EL (cell line): Measurements from ENCODE around the gene NPLOC4.
A peak's percentile ranks its signal among the peaks of the same experiment; 100 is the strongest.

Source experiments
- DNase-seq: peaks from one replicate; pipeline ENCODE4 v3.0.0-alpha.2; 2016

Gene NPLOC4

DNA sequence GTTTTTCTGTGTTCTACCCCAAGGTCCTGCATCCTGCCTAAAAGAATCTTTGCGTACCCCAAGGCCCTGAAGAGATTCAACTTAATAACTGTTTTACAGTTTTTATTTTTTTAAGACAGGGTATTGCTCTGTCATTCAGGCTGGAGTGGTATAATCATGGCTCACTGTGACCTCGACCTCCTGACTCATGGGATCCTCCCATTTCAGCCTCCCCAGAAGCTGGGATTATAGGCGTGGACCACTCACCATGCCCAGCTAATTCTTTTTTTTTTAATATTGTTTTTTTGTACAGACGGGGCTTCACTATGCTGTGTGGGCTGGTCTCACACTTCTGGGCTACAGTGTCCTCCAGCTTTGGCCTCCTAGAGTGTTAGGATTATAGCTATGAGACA is 75.4 kb downstream of the NPLOC4 start:
- peak; percentile 82 for DNase-seq

DNA sequence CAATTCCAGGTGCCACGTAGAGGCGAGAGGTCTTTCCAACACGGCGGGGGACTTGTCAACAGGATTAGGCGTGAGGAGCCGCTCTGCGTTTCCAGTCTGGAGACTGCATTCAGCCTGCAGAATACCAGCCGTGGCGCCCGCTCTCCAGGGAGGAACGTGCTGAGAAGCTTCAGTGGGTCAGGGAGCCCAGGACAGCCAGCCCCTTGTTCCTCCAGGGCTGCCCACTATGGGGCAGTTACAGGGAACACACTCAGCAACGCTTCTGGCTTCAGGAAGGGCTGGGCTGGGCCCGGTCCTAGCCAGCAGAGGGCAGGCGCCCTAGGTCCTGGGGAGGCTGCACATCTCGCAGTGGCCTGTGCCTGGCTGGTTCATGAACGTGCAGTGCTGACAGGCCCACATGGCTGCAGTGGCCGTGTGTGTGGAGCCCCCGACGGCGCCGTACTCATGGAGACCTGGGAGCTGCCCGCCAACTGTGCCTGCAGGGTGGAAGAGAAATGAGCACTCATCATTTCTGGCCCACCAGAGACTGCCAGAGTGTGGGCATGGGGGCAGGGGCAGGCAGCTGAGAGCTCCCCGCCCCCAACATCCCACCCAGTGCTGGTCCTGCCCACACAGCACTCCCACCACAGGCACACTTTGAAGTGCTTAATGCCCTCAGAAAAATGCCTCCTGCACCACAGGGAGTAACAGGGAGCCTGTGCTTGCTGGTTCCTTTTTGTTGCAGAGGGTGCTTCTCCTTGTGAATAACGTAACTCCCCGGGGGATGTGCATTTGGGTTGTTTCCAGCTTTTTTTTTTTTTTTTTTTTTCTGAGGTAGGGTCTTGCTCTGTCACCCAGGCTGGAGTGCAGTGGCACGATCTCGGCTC is 77.7 kb downstream of the NPLOC4 start:
- DNase-seq: no peak

DNA sequence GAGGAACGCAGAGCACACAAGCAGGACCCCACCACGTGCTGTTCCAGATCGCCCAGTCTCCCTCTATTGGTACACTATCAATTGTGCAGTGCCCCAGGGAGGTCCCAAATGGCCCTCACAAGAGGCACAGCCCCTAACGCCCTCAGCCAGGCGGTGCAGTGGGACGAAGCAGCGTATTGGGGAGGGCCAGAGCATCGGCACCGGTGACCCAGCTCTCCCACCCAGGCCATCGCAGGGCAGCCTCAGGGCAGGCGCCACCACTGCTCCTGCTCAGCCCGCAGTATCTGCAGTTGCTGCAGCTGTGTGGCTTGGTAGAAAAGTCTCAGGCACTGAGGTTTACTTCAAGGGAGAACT is 78.8 kb downstream of the NPLOC4 start:
- DNase-seq: no peak

DNA sequence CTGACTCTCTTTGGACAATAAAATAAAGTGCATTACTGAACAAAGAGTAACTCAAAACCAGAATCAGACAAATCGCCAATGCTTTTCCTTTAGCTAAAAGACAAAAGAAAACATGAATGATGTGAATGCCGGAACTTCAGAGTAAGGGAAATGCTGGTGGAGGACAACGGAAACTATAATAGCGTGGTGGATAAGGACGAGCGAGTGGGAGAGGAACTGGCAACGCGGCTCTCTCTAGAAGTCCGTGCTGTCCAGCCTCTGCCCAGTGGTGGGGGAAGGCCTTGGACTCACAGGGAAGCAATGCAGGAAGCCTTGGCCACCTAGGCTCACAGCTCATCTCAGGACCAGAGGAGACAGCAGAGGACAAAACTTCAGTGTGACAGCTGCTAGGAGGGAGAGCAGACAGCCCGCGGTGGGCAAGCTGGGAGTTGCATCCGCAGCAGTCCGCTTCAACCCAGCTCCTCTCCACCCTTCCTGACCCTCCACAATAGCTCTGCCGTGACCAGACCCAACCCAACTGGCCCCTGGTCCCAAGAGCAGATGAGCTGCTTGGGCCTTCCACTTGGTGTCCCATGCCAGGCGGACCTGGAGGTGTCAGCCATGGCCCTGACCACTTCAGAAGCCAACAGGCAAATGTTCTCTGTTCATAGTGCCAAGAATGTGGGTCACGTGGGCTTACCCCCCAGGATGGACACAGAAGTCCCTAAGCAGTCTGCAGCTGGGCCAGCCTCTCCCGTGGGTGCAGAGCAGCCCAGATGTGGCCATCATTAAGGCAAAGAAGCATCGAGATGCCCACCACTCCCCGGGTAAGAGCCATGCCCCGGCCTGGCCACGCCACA is 79.4 kb downstream of the NPLOC4 start:
- no peak for DNase-seq

DNA sequence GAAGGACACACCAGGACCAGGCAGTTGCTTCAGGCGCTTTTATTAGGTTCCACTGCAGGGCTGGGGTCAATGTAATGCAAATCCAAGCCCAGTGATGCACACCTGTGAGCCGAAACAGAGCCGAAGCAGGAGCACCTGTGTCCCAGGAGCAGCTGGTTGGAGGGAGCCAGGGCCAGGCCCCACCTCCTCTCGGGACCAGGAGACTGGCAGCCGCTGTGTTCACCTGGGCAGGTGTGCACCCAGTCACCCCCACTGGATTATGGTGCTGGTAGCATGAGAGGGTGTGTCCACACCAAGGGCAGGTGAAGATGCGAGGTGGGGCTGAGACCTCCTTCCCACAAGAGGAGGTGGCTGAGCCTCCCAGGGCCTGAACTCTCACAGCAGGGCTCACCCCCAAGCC is 80.0 kb downstream of the NPLOC4 start:
- no peak for DNase-seq

DNA sequence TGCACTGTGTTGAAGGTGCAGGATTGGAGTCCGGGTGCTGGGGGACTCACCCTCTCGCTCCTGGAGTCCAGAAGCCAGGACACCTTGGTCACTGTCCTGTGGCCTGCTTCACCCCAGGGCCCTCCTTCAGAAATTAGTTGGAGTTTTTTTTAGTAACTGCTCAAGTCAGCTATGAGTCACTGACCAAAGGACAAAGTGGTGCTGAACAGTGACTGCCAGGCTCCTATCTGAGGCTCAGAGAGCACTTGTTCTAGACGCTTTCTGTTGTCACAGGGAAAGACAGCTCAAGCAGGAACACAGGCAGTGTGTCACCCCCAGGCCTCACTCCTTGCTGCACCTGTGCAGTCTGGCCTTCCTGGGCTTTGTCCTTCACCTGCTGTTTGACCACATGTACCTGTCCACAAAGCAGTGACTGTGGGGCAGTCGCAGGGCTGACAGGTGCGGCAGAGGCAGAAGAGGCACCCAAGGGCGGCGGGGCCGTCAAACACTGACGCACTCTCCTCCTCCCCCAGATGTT is 80.7 kb downstream of the NPLOC4 start:
- DNase-seq: peak; percentile 56

DNA sequence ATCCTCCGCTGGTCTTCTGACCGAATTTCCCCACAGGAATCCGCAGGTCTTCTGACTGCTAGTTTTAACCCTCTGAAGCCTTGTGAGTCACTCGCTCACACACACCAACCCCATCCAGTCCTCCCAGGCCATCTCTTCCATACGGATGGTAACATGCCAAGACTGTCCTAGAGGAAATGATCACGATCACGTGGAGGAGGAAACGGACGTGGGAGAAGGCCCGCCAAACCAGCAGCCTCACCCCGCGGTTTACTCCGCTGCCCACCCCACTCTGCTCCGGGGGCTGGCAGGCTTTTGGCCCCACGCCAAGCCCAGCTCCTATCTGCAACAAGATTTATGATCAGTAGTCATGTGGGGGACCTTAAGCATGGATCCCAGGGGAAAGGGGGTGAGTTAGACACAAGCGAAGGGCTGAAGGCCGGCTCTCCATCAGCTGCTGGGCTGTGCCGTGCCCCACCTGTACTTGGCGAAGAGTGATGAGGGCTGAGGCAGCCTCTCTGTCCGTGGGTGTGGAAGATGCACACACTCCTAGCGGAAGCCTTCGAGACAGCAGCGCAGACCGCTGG is 83.2 kb downstream of the NPLOC4 start:
- DNase-seq: peak; percentile 98

DNA sequence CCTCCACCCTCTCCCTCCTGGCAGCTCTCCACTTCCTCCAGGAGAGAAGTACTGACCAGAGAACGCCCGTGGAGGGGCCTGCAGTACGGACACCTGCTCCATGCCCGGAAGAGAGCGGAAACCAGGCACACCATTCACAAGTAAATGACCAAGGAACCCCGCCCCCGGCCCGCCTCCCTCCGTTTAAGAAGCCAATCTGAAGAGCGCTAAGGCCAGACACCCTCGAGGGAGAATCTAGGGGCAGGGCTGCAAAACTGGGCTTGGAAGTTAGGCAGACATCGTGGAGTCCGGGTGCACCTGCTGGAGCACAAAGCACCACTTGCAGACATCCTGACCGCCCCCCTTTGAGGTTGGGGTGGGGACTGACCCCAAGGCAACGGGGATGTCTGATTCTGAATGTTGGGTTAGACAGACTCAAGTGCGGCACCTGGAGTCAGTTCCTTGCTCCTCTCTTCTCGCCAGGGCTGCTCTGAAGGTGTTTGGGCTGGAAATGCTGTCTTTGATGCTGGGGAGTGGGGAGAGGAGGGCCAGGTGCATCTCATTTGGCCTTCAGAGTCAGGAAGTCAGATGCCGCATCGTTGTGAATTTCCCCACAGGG is 83.8 kb downstream of the NPLOC4 start:
- peak; percentile 88 for DNase-seq

DNA sequence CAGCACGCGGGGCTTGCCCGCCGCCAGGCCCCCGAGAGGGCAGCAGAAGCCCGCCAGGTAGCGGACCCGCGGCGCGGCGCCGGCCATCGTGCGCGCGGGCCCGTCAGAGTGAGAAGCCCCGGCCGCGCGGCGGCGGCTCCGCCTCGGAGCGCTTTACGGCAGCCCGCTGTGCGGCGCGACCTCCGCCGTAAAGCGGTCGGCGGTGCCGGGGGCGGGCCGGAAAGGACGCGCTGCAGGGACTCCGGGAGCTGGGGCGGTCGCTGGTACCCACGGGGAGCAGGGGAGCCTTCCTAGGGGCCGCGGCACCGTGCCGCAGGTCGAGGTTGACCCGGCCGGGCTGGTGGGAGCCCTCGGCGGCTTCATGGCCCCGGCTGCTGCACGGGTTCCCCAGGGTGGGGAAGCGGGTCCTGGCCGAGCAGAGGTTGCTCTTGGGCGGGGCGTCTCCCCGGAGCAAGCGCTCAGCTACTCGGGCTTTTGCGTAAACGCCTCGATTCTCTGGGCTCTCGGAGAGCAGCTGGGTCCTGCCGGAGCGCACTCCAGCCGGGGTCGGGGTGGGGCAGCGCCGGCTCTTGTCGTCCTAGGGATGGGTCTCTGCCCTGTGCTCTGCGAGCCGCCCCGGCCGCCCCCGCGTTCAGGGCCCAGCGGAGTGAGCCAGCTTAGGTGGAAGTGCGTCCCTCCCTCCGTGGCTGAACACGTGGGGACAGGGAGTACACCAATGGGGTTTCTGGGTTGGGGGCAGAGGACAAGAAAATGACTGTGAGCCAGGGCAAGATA is 84.5 kb downstream of the NPLOC4 start, which contains the start of gene FAAP100:
FAAP100 (minus strand) TSS at position 110 of the 774 bp plus-strand sequence; CDS start at position 87, 23 bp downstream.
- DNase-seq: peak; percentile 81

DNA sequence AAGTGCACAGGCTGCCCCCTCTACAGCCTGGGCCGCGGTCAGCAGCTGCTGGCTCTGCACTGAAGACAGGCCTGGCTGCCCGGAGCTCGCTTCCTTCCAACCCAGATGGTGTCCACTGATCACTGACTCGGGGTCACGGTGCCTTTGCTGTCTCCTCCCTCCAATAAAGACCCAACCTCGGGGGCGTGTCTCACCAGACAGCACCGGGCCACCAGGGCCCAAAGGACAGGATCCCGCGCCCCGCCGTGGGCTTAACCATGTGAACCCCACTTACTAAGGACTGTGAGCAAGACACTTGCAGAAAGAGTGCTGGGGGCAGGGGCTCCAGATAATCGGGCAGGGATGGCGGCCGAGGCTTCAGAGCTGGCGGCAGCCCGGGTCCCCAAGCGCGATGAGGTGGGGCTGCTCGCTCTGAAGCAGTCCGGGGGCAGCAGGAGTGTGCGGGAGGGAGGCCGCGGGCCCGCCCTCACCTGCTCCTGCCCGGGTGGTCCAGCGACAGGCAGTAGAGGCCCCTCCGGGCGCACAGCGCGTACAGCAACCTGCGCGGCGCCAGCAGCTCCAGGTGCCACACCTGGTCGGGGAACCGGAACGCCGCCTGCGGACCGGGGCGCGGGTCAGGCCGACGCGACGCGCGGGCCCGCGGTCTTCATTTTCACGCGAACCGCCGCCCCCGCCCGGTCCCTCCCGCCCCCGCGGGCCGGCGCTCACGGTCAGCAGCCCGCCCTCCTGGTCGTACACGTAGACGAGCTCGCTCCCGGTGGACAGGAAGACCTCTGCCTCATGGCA is 85.3 kb downstream of the NPLOC4 start:
- DNase-seq: peak; percentile 62

DNA sequence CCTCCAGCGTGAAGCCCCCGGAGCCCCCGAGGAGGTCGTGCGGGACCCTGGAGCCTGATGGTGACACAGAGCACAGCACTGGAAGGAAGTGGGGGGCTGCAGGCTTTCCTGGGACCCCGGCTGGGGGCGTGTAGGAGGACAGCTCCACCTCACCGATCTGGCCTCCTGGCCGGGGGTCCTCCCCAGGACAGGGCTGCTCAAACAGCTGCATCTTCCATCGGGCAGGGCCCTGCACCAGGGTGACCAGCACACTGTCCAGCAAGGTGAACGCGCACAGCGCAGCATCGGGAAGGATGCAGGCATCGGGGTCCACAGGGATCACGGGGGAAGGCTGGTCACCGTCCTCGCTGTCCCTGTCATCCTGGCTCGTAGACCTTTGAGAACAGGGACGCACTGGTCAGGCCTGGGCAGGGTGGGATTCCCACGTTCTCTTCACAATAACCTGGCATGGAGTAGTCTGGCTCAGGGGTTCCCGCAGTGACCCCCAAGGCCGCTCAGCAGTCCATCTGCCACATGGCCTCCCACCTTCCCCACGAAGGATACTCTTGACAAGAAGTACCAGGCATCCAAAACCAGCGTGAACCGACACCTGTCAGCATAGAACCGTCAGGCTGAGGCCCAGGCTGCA is 86.0 kb downstream of the NPLOC4 start:
- no peak for DNase-seq

DNA sequence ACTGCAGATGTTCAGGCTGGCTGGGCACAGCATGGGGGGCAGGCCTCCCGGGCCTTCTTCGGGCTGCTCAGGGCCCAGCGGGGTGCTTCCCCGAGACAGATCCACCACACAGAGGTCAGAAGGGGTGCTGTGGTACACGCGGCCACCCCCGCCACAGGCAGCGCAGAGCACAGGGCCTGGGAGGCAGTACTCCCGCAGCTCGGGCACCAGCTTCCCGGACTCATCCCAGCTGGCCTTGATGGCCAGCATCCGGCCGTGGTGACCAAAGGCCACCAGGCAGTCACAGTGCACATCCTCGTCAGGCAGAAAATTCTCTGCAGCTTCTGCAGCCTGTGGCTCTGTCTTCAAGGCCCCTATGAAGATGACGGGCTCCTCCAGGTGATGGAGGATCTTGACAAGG is 86.6 kb downstream of the NPLOC4 start:
- no peak for DNase-seq

DNA sequence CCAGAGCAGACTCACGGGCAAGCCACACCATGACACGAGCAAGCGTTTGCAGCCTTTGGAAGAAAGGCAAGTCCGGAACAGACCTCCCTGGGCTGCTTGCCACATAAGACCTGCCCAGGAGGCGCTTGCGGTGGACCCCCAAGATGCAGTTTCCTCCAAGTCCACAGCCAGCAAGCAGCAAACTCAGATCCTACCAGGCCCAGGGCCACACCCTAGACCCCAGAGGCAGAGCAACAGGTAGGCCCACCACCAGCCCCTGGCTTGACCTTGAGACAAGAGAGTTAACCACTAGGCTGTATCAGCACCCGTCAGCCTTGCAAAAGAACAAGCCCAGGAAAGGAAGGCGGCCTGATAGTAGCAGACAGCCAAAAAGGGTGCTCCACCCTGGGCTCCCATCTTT is 87.1 kb downstream of the NPLOC4 start:
- DNase-seq: no peak

DNA sequence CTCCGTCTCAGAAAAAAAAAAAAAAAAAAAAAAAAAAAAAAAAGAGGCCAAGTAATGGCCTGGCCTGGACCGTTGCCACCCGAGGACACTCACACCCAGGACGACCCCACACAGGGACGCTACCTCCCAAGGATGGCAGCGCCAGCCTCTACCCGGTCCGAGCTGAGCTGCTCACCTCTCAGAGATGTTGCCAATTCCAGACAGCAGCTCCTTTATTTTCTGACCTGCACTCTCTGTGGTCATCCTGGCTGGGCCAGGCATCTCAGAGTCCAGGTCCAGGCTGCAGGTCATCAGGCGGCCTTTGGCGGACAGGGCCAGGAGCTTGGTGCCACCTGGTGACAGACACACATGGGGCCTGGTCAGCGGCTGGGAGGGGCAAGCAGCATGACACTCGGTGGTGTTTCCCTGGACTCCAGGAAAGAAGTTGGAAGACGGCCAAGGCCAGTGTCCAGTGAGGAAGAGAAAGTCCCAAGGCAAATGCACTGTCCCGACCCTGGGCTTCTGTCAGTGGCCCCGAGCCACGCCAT is 87.8 kb downstream of the NPLOC4 start:
- DNase-seq: no peak

DNA sequence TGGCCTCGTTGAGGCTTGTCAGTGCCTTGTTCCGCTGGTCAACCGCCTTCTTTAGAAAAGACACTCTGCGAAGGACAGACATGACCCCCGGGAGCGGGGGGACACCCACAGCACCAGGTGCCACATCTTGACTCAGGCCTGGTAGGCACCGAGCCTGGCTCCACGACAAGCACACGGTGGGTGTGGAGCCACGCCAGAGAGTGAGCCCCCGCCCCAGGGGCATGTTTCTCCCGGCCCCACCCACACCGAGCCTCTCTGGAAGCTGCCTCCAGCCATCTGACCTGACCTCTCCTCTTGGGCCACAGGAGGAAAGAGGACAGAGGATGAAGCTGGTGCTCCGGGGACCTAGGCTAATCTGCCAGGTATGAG is 89.3 kb downstream of the NPLOC4 start:
- no peak for DNase-seq

DNA sequence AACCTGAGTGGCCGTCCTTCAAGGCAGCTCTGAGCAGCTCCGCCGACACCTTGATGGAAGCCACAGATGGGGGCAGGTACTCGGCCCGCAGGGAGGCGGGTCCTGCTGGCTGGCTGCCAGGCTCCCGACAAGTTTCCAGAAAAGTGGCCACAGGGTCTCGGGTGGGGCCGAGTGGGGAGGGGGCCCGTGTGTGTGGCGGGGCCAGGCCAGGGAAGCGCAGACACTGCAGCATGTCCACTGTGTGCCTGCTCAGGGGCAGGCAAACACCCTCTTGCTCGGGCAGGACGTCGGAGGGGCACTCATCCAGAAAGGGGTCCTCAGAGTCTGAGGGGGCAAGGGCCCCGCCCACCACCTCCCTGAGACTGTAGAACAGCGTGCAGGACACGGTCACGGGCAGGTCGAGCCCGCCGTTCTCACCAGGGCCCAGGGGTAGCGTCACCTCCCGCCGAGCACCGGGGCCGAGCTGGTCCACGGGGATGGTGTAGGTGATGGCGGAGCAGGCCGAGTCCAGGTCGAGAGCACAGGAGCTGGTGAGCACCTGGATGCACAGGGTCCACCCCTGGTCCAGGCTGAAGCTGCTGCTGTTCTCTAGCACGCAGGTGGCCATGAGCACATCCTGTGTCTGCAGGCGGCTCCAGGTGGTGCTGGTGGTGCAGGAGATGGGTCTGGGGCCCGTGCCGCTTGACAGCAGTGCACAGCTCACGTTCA is 89.9 kb downstream of the NPLOC4 start:
- DNase-seq: no peak

DNA sequence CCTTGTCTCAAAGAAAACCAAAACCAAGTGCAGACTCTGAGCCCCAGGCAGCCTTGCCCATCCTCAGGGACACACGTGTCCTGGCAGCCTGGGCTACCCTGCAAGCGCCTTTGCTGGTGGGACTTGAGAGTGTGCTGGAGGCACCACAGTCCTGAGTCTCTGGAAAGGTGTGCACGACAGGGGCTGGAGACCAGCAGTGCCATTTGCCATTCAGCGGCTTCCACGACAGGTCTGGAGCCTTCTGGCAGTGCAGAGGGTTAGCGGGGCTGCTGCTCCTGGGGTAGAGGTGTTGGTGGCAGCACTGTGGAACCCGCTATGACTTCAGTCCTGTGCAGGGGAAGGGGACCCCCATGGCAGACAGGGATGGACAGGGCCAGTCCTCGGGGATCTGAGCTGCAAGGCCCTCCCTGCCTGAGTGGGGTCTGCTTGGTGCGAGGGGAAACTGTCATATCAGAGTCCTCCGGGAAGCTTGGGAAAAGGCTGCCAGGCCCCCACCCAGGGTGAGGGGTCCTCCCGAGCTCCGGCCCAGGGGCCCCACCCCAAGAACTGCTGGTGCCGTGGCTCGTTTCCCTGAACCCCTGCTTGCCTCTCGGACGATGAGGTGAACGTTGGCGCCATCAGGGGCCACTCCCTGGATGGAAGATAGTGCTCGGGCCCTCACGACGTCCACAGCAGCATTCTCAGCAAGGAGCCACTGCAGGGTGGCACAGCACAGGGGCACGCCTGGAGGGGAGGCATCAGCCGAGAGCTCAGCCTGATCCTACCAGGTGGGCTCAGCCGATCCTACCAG is 91.6 kb downstream of the NPLOC4 start:
- DNase-seq: no peak

DNA sequence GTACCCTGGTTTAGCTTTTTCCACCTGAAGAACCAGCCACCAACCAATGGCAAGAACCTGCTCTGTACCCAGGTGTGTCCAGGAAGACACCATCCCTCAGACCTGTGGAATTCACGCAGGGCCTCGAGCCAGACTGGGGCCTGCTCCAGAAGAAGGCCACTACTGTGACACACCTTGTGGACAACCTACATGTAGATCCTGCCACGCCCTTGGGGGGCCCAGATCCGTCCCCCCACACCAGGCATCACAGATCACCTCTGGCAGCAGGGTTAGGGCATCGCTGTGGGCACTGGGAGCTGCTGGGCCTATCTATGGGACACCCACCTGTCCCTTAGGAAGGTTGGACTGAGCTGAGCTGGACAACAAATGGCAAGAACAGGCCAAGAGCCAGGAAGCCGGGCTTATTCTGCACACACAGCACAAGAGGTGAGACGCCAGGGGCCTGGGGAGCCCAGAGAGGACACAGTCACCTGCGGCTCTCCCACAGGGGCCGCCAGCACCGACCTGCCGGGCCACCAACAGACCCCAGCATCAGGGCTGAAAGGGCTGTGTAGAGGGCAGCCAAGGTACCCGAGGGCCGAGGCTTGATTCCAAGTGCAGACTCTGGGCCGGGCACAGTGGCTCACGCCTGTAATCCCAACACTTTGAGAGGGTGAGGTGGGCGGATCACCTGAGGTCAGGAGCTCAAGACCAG is 92.5 kb downstream of the NPLOC4 start:
- DNase-seq: no peak

DNA sequence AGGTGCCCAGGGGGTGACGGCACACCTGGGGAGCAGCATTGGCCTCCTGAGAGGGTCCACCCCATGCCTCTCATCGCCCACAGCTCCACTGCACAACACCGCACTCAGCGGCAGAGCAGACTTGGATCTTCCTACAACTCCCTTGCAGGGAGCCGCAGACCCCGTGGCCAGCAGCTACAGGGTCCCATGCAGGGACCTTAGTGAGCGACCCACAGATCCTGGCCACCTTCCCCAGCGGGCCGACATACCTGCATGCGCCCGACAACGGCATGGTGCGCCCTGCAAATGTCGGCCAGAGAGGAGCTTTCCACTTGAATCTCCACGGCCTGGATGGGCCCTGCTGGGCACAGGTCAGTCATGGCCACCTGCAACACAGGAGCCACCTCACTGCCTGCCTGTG is 93.2 kb downstream of the NPLOC4 start:
- DNase-seq: no peak
